Calu3 (cell line): ENCODE data around the gene KRTAP4-8. TPM values are rescaled to one million over a fixed set of nuclear protein-coding genes. Genes with fewer than 3 reads are reported as not detected.
"Not testable (repeated sequence)": the region's sequence is repeated elsewhere in the genome, so short reads cannot be mapped to it uniquely, and the experiment has no call there.

Experiments used
- BruUV-seq: library from RNA; stranded (reverse); fragments of 400-500 nt; replicated peaks from 2 replicates; lab custom pipeline; 2021; lab: Mats Ljungman, UMichigan
- CTCF ChIA-PET: fragments of 300-600 bp; sonication (Branson Sonifier 250); formaldehyde crosslinking; loops from one replicate; lab custom pipeline; 2022; ENCODE audit warnings: antibody characterized with exemption; lab: Charles Lee
- DNase-seq: peaks from one replicate; pipeline ENCODE4 v3.0.0; 2022
- H3K27ac Mint-ChIP-seq: one replicate; pipeline ENCODE4 v1.8.0; 2022; ENCODE audit warnings: mixed read lengths; ENCODE audit not compliant: unreplicated experiment
- H3K27me3 Mint-ChIP-seq: one replicate; pipeline ENCODE4 v1.8.0; 2022; ENCODE audit warnings: mixed read lengths; ENCODE audit not compliant: unreplicated experiment
- H3K36me3 Mint-ChIP-seq: one replicate; pipeline ENCODE4 v1.8.0; 2022; ENCODE audit warnings: mild to moderate bottlenecking, moderate library complexity, mixed read lengths; ENCODE audit not compliant: insufficient read depth, unreplicated experiment
- H3K4me1 Mint-ChIP-seq: one replicate; pipeline ENCODE4 v1.8.0; 2022; ENCODE audit warnings: mild to moderate bottlenecking, low read depth, mixed read lengths; ENCODE audit not compliant: unreplicated experiment
- H3K4me3 Mint-ChIP-seq: one replicate; pipeline ENCODE4 v1.8.0; 2022; ENCODE audit warnings: mild to moderate bottlenecking, low read depth, moderate library complexity, mixed read lengths; ENCODE audit not compliant: unreplicated experiment
- H3K9me3 Mint-ChIP-seq: one replicate; pipeline ENCODE4 v1.8.0; 2022; ENCODE audit warnings: low read depth, mixed read lengths; ENCODE audit not compliant: unreplicated experiment
- CTCF ChIP-seq: fragments of 200-600 bp; IDR thresholded peaks from one replicate; pipeline ENCODE4 v1.8.0; 2022; ENCODE audit warnings: antibody characterized with exemption; ENCODE audit not compliant: unreplicated experiment
- intact Hi-C: fragments of 100-400 bp; cut with micrococcal nuclease; formaldehyde crosslinking; loops from one replicate; pipeline ENCODE4 v1.10.0; 2022; ENCODE audit not compliant: unreplicated experiment
- total RNA-seq: library from RNA; stranded (reverse); gene quantifications from 2 replicates; pipeline ENCODE4 v1.2.3, GENCODE V29; 2022

Gene KRTAP4-8
- total RNA-seq, 1 experiment from 2014 or later = not detected

GRCh38 chr17:41058741-41059140 is 39.2 kb downstream of the KRTAP4-8 start:
- no TSS peak for BruUV-seq
- no peak for TF ChIP-seq CTCF
- peaks cover 46% of the 10 kb centered on the region for H3K4me1 Mint-ChIP-seq
- no peak for DNase-seq
- intact Hi-C loops = no loop called here
- CTCF ChIA-PET = interaction anchor here (0.6 to 4.5 kb wide), 18 partner anchors 13 to 490 kb away, joined by 3 to 28 read pairs (median 4); partner anchors contain the start of genes KRT23 and KRTAP1-1
- H3K4me3 Mint-ChIP-seq = peak overlapping the region; percentile 33
- H3K36me3 Mint-ChIP-seq = peaks cover 20% of the 10 kb centered on the region
- H3K9me3 Mint-ChIP-seq = no peaks in the 10 kb centered on the region
- H3K27ac Mint-ChIP-seq = peak overlapping the region; percentile 85
- H3K27me3 Mint-ChIP-seq = no peaks in the 10 kb centered on the region

- Mint-ChIP-seq H3K36me3 (peaks cover 20% of the 10 kb centered on the region), H3K9me3 (peaks cover 2% of the 10 kb centered on the region), H3K4me1 (peaks cover 41% of the 10 kb centered on the region), H3K4me3 (no peak overlapping the region), H3K27ac (peak overlapping the region; percentile 22), H3K27me3 (no peaks in the 10 kb centered on the region)
- no peak for DNase-seq
- no TSS peak for BruUV-seq
- TF ChIP-seq CTCF = no peak
- intact Hi-C loops = no loop called here
- CTCF ChIA-PET = interaction anchor here (1.1 kb wide), 1 partner anchor 101 kb away, joined by 3 read pairs; no protein-coding TSS in a partner anchor
These were observed 40.4 kb downstream of the KRTAP4-8 start for GRCh38 chr17:41057547-41057946.

- H3K4me3 Mint-ChIP-seq, DNase-seq, H3K27me3 Mint-ChIP-seq, CTCF ChIA-PET, H3K36me3 Mint-ChIP-seq, intact Hi-C loops, BruUV-seq, H3K9me3 Mint-ChIP-seq, H3K27ac Mint-ChIP-seq: not testable (repeated sequence)
- peaks cover 25% of the 10 kb centered on the region for H3K4me1 Mint-ChIP-seq
These were observed 42.8 kb downstream of the KRTAP4-8 start, which contains the start of gene KRTAP2-2 for GRCh38 chr17:41055130-41055529. TSS of gene KRTAP2-2 (minus strand) at chr17:41055230. CDS start at chr17:41055211, 19 bp downstream.

GRCh38 chr17:41054556-41054955 is 43.4 kb downstream of the KRTAP4-8 start:
- H3K9me3 Mint-ChIP-seq, CTCF ChIA-PET, H3K27me3 Mint-ChIP-seq, H3K4me3 Mint-ChIP-seq, intact Hi-C loops, DNase-seq, BruUV-seq, H3K27ac Mint-ChIP-seq, H3K36me3 Mint-ChIP-seq: not testable (repeated sequence)
- H3K4me1 Mint-ChIP-seq = peaks cover 25% of the 10 kb centered on the region

GRCh38 chr17:41054025-41054424 is 43.9 kb downstream of the KRTAP4-8 start:
- CTCF ChIA-PET = interaction anchor here (1.0 kb wide), 1 partner anchor 67 kb away, joined by 3 read pairs; no protein-coding TSS in a partner anchor
- H3K36me3 Mint-ChIP-seq = peaks cover under 1% of the 10 kb centered on the region
- peaks cover 2% of the 10 kb centered on the region for H3K9me3 Mint-ChIP-seq
- H3K27ac Mint-ChIP-seq = no peak overlapping the region
- H3K27me3 Mint-ChIP-seq = no peaks in the 10 kb centered on the region
- peaks cover 25% of the 10 kb centered on the region for H3K4me1 Mint-ChIP-seq
- TF ChIP-seq CTCF = no peak
- intact Hi-C loops = no loop called here
- no peak for DNase-seq
- no TSS peak for BruUV-seq
- H3K4me3 Mint-ChIP-seq = no peak overlapping the region
